HG03159 (cell line): ENCODE data around the gene CCDC116.
"Not testable (repeated sequence)": the region's sequence is repeated elsewhere in the genome, so short reads cannot be mapped to it uniquely, and the experiment has no call there.

Source experiments
- ATAC-seq: cut with Tn5 transposase; IDR thresholded peaks from one replicate; pipeline ENCODE4 v1.9.1; 2021; ENCODE audit warnings: mild to moderate bottlenecking, moderate library complexity; ENCODE audit not compliant: unreplicated experiment

Gene CCDC116

GRCh38 chr22:21609556-21610157 lies 22.9 kb upstream of the CCDC116 start:
- ATAC-seq, result not testable (repeated sequence)

- ATAC-seq, result no peak
These were observed 21.2 kb upstream of the CCDC116 start for GRCh38 chr22:21611210-21611977.

- ATAC-seq, result no peak
These were observed 19.7 kb upstream of the CCDC116 start for GRCh38 chr22:21612858-21613257.

DNA sequence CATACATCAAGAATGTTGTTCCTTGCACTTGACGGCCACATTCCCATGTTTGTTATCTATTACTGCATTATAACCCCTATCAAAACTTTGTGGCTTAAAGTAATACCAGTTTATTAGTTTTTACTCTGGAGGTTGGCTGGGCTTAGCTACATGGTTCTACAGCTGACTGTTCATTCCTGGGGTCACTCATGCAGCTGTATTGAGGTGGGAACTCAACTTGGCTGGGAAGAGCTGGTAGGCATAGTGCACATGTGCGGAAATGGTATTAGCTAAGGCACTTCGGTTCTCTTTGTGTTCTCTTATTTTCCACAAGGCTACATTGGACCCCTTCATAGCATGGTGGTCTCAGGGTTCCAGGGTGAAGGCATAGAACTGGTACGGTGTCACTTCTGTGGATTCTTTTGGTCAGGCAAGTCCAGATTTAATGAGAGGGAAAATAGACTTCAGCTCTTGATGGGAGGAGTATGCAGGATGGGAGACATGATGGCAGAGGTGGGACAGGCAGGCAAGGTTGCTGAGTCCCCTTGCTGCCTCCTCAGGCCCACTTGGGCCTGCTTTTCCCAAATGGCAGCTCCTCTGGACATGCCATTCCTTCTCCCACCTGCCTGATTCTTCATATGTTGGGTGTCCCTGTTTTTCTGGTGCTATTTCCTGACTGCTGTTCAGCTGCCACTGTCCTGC lies 18.9 kb upstream of the CCDC116 start:
- no peak for ATAC-seq

- ATAC-seq, result no peak
These were observed 16.8 kb upstream of the CCDC116 start for GRCh38 chr22:21615731-21616130.

DNA sequence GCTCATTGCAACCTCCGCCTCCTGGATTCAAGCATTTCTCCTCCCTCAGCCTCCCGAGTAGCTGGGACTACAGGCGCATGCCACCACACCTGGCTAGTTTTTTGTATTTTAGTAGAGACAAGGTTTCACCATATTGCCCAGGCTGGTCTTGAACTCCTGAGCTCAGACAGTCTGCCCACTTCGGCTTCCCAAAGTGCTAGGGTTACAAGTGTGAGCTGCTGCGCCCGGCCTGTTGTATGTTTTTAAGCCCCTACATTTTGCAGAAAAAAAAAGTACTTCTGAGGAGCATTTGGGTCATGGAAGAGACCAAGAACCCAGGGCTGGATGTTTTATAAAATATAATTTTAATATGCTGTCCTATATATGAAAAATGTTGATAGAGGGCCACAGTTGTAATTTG lies 15.2 kb upstream of the CCDC116 start:
- ATAC-seq, result not testable (repeated sequence)

- no peak for ATAC-seq
These were observed 11.5 kb upstream of the CCDC116 start for GRCh38 chr22:21621025-21621424.

GRCh38 chr22:21622011-21622918 lies 10.3 kb upstream of the CCDC116 start:
- ATAC-seq, result no peak

DNA sequence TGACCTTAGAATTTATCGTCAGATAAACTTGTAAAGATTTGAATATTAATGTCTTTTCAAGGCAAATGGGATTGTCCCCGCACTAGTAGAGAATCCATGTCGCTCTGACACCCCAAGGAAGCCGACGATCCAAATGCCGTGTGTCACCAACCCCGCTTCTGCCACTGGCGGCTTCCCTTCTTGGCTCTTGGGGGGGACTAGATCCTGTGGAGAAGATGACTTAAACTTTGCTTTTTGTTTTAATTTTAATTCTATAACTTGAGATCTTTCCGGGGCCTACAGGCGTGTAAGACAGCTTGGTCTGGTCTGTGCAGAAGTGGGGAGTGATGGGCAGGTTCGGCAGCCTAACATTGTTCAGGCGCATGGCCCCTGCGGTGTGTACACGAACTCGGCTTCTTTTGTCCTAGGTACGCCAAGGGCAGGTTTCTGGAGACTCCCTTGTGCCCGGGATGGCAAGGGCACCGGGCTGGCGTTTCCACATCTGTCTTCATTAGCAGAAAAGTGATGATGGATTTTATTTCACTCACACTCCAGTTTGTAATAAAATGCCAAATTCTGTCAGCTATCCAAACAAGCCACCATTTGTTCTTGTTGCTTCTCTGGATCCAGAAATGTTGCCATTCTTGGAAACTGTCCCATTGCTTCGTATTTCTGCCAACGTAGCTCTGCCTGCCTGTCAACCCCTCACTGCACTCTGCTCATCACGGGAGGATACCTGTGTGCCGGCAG lies 9.5 kb upstream of the CCDC116 start:
- no peak for ATAC-seq

DNA sequence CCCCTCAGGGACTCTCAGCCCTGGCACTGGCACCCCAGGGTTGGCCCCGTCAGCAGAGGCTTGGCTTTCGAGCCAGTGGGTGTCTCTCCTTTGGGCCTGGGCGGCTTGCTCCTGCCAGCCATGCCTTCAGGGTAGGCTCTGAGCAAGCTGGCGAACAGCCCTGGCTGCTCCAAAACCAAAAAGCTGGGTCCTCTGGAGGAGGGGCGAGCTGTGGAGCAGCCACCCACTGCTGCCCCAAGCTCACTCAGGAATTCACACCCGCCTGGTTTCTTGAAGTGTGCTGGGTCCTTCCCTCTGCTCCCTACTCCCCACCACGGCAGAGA lies 9.0 kb upstream of the CCDC116 start:
- ATAC-seq, result no peak

DNA sequence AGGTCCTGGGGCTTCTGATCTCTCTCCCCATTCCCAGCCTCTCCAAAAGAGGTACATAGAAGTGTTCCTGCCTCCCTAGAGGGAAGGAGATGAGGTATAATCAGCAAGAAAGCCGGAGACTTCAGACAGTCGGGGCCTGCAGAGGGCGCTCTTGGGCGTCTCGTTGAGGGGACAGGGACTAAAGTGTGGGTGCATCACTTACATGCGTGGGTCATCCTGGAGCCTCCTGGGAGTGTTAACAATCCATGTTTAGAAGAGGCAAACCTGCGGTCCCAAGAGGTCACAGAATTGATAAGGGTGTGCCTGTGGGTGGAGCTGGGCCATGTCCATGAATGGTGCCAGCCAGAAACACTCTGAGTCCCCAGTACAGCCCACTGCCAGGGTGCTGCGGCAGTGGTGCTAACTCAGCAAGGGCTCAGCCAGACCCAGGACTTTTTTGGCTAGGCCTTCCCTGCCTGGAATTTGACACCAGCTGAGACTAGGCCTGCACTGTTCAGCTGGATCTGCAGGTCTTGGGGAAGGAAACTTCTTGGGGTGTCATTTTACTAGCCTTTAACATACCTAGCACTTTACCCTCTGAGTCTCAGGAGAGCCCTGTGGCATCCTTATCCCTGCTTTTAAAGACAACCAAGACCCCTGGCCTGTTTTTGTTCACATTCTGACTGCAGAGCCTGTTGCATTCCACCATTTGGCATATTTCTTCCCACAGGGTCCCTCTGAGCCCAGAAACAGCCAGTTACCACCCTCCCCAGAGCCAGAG lies 8.3 kb upstream of the CCDC116 start:
- no peak for ATAC-seq

DNA sequence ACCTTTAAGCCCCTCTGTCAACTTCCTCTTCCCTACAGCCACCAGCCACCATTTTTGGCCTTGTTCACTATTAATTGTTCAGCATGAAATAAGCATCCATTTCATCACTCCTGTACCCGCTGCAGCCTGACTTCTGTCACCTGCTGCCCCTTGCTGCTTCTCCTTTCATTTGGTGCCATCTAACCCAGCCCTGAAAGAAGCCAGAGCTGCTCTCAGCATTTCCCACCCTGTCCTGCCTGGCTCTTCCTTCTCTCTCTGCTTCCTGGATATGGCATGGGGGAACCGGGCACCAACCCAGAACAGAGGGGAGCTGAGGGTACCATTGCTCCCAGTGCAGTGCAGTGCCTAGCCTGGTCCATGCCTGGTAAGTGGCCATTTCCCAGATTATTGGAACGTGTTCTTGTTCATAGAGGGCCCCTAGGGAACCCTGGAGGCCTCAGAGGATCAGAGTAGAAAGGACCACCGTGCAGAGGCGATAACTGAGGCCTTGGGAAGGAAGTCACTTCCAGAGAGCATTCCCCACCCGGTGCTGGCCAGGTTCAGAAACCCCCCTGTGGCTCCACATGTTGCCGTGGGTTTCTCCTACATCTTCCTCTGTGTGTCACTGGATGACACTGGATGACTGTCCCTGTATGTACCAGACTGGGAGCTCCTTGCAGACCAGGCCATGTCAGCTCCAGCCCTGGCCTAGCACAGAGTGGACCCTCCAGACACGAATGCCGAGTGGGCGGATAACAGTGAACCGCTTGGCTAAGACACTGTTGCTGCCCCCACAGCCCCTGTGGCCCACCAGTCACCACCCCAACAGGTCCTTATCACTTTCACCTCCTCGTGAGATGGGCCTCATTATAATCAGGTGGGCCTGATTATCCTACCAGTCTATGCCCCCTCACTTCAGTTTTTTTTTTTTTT lies 7.4 kb upstream of the CCDC116 start:
- no peak for ATAC-seq

- no peak for ATAC-seq
These were observed 6.4 kb upstream of the CCDC116 start for GRCh38 chr22:21626073-21626734.

GRCh38 chr22:21626735-21627469 lies 5.7 kb upstream of the CCDC116 start:
- no peak for ATAC-seq

DNA sequence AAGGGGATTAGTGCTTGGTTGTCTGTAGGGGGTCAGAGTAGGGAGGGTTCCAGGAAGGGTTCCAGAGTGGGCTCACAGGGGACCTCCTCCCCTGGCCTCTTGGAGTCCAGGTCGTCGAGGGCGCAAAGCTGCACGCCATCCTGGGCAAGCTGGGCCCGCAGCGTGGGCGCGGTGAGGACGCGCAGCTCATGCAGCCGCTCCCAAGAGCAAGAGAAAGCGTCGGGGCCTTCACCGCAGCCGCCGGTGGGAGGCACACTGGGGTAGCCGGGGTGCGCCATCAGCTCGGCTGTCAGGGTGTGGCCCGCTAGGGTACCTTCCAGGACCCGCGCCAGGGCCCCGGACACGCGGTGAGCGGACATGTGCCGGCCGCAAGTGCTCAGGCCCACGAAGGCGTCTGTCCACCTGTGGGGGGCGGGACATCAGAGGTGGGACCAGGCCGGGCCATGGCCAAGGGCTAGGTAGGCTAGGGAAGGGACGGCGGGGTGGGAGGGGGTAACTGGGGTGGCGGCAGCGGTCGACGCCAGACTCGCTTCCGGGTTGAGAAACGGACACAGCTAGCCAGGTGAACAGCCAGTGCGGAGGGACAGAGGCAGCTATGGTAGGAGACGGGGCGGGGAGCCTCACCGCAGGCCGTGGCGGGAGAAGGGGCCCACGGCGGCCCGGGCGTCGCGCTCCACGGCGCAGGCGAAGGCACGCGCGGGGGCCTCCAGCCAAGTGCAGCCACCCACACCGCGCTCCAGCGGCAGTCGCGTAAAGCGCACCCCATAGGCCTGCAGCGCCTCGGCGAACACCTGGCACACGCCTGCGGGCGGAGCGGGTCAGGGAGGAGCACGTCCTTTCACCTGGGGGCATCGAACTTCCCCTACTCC lies 3.9 kb upstream of the CCDC116 start:
- peak; percentile 8 for ATAC-seq

- peak; percentile 66 for ATAC-seq
These were observed 3.1 kb upstream of the CCDC116 start, which contains the start of gene YDJC for GRCh38 chr22:21629255-21630149. Gene YDJC, minus strand, starts transcription at chr22:21630022. Its CDS starts 8 bp downstream, at chr22:21630014.
